HG03432 (cell line): ENCODE results near the gene PIP5K1B.

Source experiments
- ATAC-seq: cut with Tn5 transposase; IDR thresholded peaks from one replicate; pipeline ENCODE4 v1.9.1; 2021; ENCODE audit warnings: mild to moderate bottlenecking, moderate library complexity; ENCODE audit not compliant: unreplicated experiment

The PIP5K1B gene

DNA sequence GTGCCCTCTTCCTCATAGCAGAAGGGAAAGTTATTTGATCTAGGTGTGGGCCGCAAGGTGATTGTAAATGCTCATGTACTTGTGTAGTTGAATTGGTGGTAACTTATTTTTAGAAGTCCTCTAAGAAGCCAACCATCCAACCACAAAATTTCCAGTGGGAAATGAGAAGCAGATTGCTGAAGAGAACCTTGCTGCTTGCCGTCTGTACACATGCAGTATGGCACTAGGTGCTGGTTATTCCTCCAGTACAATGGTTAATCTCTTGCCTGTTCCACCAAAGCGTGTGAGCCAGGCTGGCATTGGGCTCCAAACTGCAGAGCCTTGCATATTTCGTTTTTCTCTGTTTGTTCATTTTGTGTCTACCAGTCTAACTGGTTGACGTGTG is 28.0 kb downstream of the PIP5K1B start:
- no peak for ATAC-seq

DNA sequence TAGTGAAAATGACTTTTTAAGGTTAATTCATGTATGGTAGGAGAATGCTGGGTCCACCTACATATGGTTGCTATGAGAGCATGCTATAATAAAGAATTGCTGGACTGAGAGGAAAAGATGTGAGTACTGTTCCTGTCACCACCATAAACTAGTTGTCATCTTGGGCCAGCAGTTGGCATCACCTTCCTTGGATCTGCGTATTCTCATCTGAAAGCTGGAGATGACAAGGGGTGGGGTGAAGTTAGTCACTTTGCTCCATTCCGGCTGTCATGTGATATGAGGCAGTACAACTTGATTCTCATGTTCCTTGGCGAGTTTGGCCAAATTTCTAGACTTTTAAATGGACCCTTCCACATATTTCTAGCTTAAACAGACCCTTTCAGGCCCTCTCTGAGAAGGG is 33.3 kb downstream of the PIP5K1B start:
- ATAC-seq = no peak

DNA sequence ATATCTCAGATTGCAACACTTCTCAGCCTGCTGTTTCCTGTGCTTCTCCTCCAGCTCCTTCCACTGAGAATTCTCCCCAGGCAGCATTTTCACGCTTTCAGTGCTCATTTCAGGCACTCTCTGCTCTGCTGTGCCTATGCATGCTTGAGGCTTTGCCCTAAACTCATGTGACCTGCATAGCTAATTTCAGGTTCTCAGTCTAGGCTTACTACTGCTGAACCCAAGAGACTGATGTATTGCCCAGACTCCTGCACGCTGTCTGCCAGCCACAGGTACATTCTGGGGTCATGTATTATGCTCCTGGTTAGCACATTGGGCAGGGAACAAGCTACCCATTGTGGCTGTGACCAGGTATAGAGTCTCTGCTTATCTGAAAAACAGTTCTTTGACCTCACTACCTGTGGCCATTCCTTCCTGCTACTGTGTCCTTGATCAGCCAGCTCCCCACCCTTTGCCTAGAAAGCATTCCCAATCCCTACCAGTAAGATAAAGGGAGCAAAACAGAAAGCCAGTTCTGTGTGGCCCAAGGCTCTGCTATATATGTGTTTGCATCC is 34.7 kb downstream of the PIP5K1B start:
- no peak for ATAC-seq

DNA sequence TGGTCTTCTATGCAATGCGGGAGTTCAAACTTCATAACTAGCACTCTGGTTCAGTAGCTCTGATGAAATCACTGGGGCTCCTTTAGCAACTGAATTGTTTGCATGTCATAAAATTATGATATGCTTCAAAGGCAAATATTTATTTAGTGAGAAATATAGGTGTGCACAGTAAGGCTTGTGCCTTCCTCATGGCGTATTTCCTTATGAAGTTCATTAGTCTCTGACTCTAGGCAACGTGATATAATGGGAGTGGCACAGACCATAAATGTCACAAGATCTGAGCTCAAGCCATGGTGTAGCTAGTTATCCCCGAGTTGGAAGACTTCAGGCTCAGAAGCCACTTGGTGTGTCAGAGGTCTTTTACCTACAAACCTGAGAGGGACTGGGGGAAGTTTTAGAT is 35.5 kb downstream of the PIP5K1B start:
- no peak for ATAC-seq

DNA sequence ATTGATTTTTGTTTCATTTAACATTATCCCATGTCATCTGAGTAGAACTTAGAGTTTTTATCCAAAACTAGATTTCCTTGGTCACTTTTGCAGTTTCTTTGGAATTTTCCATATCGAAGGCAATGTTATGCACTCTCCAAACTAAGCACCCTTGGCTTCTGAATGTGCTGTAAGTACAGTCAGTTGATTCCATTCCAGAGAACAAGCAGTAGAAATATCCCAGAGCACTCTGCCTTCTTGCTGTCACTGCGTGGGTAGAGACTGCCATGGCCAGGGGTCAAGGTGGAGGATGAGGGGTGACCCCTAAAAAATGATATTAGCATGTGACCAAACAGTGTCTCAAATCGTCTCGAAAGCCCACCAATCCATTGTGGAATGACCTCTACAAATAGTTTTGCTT is 36.2 kb downstream of the PIP5K1B start:
- ATAC-seq = no peak

DNA sequence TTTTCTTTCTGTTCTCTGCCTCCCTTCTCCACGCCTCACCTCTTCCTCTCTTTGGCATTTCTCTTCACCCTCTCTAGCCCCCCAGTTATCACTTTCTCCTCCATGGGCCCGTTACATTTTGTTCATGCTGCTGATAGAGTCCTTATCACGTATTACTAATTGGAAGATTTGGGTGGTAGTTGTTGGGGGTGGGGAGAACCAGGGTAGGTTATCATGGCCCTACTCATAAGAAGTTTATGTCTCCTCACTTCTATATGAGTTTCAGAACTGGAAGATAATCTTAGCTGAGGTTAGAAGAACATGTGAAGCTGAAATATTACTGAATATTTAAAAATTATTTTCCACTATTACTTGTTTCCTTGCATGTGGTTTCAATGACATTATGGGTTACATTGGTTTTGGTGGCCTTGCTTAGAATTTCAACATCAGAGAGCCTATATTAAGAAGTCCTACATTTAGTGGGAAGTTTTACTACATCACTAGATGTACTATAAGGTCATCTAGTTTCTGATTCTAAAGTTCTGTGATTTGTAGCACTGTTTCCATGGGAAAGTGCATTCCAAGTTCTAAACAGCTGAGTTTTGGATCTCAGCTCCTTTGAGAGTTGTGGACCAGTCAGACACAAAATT is 36.8 kb downstream of the PIP5K1B start:
- ATAC-seq = no peak

DNA sequence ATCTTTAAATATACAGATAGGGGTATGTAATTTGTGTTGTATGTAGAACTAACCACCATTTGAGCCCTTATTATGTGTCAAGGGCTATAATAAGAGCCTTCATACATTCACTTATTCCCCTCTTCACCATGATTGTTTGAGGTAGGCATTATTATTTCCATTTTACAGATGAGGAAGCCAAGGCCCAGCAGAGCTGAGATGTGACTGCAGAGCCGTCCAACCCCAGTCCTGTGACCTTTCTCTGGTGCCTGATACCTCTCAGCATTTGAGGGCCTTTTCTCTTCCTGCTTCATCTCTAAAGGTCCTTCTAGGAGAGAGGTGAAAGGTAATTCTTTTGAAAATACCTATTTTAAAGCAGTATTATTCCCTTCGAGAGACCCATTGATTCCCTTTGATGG is 37.3 kb downstream of the PIP5K1B start:
- no peak for ATAC-seq

DNA sequence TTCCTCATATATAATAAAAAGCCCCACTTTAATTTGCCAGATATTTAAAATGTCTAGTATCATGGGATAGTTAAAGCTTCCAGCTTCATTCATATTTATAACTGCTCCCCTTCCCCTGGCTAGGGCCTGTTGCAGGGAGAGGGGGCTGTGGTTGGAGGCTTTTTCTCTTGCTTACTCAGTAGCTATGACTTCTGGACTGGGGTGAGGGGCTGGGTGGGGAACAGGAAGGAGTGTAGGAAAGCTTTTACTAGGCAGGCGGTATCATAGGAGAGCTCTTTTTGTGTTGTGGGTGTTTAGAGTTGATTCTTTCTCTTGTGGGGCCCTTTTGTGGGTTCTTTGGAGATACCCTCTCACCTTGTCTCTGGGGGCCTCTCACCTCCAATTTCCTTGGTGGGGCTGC is 39.4 kb downstream of the PIP5K1B start:
- ATAC-seq = no peak

DNA sequence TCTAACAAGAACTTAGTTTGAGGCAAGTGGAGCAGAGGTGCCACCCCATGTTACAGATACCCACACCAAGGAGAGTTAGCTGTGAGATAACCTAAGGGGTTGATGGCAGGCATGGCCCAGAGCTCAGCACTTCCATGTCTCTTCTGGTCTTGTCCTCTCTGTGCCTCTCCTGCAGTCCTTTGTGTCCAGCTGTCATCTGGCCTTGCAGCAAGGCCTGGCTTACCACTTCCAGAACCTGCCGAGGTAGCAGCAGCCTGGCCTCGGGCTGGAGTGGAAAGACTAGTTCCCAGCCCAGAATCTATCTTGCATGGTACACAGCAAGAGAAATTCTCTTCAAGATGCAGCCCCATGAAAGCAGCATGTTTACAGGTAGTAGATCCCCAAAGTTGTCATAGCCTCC is 41.5 kb downstream of the PIP5K1B start:
- ATAC-seq = no peak

DNA sequence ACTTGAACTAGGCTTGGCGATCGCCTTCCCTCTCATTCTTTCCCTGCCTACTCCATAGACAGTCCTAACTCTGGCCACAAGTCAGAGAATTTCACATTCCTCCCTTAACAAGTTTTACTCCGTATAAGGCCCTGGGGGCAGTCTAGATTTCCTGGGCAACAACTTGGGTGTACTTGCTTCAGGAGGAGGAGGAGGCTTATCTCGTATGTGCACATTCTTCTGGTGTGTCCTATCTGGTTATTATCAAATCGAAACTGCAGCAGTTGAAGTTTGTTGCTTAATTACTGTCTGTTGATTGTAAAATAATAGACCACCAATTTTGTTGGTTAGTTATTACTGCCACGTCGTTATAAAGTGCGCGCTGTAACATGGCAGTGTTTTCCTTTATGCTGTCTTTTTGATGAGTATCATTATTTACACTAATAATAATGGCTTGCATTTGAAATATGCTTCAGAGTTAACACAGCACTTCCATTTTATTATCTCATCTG is 42.0 kb downstream of the PIP5K1B start:
- no peak for ATAC-seq

DNA sequence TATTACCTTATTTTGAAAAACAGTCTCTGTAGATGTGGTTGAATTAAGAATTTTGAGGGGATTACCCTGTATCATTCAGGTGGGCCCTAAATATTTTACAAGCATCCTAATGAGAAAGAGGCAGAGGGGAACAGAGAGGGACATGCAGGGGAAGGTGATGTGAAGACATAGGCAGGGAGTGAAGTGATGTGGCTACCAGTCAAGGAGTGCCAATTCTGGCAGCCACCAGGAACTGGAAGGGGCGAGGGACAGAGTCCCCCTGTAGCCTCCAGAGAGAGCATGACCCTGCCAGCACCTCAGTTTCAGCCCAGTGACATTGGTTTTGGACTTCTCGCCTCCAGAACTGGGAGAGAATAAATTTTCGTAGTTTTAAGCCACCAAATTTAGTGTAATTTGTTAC is 44.1 kb downstream of the PIP5K1B start:
- no peak for ATAC-seq

DNA sequence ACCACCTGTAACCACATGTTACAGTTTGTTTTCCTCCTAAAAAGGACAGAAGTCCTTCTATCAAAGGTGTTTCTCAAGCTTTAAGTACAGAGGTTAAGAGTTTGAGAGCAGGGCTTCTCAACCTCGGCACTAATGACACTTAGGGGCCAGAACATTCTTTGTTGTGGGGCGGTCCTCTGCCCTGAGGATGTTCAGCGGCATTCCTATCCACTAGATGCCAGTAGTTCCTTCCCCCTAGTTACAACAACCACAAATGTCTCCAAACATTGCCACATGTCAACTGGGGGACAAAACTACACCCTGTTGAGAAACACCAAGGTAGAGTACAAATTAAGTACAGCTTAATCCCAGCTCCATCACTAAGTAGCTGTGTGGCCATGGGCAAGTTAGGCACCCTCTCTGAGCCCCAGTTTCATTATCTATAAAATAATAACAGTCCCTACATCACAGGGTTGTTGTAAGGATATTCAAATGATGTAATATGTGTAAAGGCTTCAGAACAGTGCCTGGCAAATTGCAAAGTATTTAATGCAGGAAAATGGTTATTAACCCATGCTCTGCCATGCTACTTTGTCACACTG is 44.6 kb downstream of the PIP5K1B start:
- no peak for ATAC-seq

DNA sequence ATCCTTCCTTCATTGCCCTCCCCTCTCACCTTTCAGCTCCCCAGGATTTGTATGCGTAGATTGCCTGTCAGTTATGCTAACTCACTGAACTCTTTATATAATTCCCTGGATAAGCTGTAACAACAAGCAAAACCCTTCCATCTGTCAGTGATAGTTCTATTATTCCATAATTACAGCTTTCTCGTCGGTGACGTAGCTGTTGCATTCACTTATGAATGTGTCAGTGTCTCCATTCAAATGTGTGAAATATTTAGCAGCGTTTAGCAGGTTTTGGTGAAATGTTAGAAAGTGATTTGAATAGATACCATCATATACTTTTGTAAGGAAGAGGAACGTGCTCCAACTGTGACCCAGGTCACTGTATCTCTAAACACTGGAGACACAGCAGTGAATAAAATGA is 45.2 kb downstream of the PIP5K1B start:
- no peak for ATAC-seq

DNA sequence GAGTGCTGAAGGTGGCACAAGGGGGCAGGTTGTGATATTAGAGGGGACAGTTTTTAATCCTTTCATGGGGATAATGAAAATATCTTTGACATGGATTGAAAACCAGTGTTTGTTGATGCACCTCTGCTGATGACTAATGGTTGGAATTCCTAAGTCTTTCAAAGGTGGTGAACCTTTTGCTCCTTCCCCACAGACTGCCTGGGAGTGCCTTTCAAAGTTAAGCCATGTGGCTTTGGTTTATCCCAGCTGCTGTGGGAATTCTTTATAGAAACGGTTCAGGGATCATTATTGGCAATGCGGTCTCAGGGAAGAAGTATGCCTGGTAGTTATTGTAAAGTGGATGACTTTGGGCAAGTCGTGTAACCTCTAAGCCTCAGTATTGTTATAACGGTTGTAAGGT is 45.7 kb downstream of the PIP5K1B start:
- no peak for ATAC-seq

DNA sequence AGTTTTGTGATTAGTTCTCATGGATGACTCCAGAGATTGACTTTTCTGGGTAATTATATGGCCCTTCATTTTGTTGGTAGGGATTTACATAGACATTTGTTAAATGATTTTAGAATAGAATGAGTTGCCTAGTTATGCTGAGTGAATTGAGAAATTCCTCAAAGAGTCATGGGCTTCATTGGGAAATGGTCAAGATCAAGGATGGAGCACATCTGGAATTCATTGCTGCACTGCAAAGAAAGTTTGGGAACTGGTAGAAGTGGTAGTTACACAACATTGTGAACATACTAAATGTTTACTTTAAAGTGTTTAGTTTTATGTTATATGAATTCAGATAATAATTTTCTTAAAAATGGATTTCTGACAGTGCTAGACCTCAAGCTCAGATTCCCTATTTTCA is 46.5 kb downstream of the PIP5K1B start:
- no peak for ATAC-seq

DNA sequence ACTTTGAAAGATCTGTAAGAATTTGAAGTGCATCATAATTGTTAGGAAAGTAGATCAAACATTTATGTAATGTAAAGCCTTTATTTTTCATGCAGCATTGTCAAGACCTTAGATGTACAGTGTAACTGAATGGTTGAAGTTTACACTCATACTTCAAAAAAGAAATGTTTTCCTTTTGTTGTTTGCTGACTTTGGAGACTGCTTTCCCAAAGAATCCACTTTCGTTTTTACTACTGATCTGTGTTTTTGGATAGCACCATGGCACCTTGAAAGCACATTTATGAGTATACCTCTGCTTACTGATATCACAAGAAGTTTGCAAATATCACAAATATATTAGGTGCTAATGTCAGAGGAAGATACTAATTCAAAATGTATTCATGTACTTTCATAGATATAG is 50.0 kb downstream of the PIP5K1B start:
- ATAC-seq = no peak

DNA sequence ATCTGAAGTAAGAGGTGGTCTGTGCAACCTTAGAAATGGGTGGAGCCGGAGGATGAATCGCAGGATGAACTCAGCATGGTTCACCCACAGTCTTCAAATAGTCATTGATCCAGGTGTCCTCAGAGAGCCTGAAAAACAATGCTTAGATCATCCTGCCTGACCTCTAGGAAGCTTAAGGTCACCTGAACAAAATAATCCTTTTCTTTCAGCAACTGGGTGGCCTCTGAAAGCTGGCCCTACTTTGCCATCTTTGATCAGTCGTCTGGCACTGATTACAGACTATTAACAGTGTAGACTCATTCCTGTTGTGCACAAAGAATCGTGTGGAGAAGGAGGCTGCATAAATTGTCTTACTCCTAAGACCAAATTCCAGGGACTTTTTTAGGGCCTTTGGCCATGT is 50.7 kb downstream of the PIP5K1B start:
- no peak for ATAC-seq

DNA sequence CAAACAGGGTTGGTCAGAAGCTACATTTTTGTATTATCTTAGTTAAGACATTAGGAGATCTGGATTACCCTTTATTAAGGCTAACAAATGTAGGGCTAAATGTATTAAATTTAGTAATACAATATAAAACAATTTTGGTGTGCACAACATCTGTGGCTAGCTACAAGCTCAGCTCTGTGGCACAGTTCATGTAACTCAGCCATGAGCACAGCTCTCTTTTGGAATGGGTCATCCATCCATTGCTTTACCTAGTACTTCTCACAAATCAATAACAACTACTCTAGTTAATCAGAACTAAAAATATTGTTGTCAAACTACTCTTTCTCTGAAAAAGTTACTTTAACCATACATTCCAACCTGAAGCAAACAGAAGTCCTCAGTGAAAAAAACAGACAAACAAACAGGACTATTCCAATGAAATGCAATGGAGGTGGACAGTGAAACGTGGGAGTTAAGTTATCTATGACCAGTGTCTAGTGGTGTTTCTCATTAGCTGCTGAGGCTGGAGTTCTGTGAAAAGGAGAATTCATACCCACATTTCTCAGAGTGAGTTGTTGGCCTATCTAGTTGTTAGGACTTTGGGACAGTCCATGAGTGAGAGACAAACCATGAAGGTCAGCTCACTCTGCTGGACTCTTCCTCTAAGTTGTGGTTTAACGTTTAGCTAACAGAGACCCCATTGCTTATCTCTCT is 55.1 kb downstream of the PIP5K1B start:
- ATAC-seq = no peak

DNA sequence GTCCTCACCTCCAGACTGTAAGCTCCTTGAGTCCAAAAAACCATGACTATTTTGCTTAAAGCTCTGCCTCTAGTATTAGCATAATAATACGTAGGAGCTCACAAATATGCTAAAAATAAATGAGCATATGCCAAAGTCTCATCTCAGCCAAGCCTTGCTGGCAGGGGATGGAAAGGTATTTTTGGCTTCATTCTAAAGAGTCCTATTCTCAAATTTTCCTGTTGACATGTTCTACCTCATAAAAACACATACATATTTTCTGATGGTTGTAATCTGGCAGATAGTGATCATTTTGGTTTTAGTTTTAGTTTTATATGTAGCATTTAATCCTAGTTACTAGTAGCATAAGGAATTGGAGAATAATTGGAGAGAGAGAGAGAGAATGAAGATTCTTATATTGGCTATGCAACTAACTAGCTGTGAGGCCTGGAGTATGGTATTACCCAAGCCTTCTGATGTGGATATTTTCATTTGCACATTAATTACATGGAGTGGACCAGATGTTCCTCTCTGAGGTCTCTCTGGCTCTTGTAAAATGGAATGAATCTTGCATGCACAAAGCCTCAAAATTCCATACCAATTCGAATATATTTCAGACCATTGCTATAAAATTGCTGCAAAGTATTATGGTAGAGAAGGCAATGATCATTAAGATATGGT is 55.8 kb downstream of the PIP5K1B start:
- ATAC-seq = no peak

DNA sequence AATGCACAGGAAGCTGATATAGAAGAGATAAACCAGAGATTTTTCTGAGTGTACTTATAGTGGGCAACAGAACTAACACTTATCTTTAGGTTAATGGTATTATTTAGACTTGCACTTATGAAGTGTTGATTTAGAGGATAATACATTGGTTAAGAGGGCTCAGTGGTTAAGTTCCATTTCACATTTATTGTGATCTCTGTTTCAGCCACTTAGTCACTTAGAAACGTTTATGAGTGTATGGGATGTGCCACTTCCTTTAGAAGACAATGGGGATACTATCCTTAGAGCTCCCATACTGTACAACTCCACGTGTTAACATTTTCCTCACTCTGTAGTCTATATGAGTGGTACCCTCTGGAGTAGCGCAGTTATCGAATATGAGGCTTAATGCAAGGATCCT is 57.5 kb downstream of the PIP5K1B start:
- no peak for ATAC-seq

DNA sequence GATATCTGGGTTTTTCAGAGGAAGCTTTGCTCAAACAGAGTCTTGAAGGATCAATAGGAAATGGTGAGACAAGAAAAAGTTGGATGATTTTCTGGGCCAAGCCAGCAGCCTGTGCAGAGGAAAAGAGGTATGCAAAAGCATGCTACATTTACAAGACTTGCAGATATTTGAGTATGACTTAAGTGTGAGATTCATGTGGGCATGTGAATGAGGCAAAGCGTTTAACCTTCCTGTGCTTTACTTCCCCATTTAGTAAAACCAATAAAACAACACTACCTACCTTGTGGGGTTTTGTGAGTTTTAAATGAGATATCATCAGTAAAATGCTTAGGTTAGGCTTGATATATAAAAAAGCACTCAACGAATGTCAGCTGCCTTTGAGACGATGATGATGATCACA is 58.1 kb downstream of the PIP5K1B start:
- no peak for ATAC-seq

DNA sequence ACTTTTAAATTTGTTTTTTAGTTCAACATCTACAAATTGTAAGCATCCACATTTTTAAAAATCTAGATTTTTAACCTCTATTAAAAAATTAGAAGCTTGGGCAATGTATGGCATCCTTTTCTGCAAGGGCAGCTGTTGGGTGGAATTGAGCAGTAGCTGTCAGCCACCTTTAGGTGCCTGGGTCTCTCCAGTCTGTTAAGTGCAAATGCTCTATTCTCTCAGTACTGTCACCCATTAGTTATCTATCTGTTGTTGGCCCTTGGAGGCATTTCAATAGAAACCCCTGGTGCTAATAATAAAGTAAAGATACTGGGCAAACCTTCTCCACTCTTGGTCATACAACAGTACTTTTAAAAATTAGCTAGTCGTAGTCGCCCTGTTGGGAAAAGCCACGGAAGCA is 63.6 kb downstream of the PIP5K1B start:
- no peak for ATAC-seq
